ENCODE measurements around the gene WHRN. TPM values are rescaled to one million over a fixed set of nuclear protein-coding genes. Genes with fewer than 3 reads are reported as not detected.
A peak's percentile ranks its signal among the peaks of the same experiment; 100 is the strongest.

Gene WHRN
- total RNA-seq, 1 donor from 2014 or later = 1.1 TPM

- Mint-ChIP-seq H3K27me3 (ENCODE audit: insufficient read depth, low read depth) (peaks cover 4% of the 10 kb centered on the region), H3K4me3 (no peak overlapping the region), H3K9me3 (no peaks in the 10 kb centered on the region), H3K27ac (no peak overlapping the region), H3K36me3 (no peaks in the 10 kb centered on the region), H3K4me1 (peaks cover 5% of the 10 kb centered on the region)
- Histone ChIP-seq H3K27me3 (no peaks in the 10 kb centered on the region), H3K4me1 (no peaks in the 10 kb centered on the region), H3K79me2 (ENCODE audit: low read depth) (no peaks in the 10 kb centered on the region), H3K9me3 (ENCODE audit: low read depth) (no peaks in the 10 kb centered on the region), H3F3A (ENCODE audit: low read depth) (no peaks in the 10 kb centered on the region), H2AFZ (replicated peaks) (no peak overlapping the region), H3K9ac (no peak overlapping the region), H4K20me1 (ENCODE audit: low read depth) (no peaks in the 10 kb centered on the region), H3K27ac (no peak overlapping the region), H3K4me3 (no peak overlapping the region), H3K36me3 (no peaks in the 10 kb centered on the region), H3K4me2 (no peak overlapping the region)
- no peak for TF ChIP-seq EZH2phosphoT487 (IDR thresholded peaks at IDR 0.05)
- TF ChIP-seq CTCF (IDR thresholded peaks at IDR 0.05) = no peak
- no peak for TF ChIP-seq EZH2 (IDR thresholded peaks at IDR 0.05)
- no peak for DNase-seq (ENCODE audit: low spot score)
Observed at GRCh38 chr9:114431770-114432169, 73.5 kb downstream of the WHRN start.

GRCh38 chr9:114431003-114431402 lies 74.3 kb downstream of the WHRN start:
- no peak for DNase-seq (ENCODE audit: low spot score)
- H3K9me3 Mint-ChIP-seq = no peaks in the 10 kb centered on the region

GRCh38 chr9:114430457-114430856 lies 74.8 kb downstream of the WHRN start:
- Mint-ChIP-seq H3K27ac (no peak overlapping the region), H3K4me1 (peaks cover 5% of the 10 kb centered on the region), H3K9me3 (no peaks in the 10 kb centered on the region), H3K36me3 (no peaks in the 10 kb centered on the region), H3K4me3 (no peak overlapping the region), H3K27me3 (ENCODE audit: insufficient read depth, low read depth) (peaks cover 9% of the 10 kb centered on the region)
- Histone ChIP-seq H2AFZ (replicated peaks) (no peak overlapping the region), H3K79me2 (ENCODE audit: low read depth) (no peaks in the 10 kb centered on the region), H3F3A (ENCODE audit: low read depth) (no peaks in the 10 kb centered on the region), H3K9ac (no peak overlapping the region), H3K4me2 (no peak overlapping the region), H3K27me3 (no peaks in the 10 kb centered on the region), H3K4me3 (no peak overlapping the region), H3K27ac (no peak overlapping the region), H3K9me3 (ENCODE audit: low read depth) (no peaks in the 10 kb centered on the region), H4K20me1 (ENCODE audit: low read depth) (no peaks in the 10 kb centered on the region), H3K36me3 (no peaks in the 10 kb centered on the region), H3K4me1 (no peaks in the 10 kb centered on the region)
- DNase-seq (ENCODE audit: low spot score) = no peak
- TF ChIP-seq CTCF (IDR thresholded peaks at IDR 0.05) (no peak), EZH2phosphoT487 (IDR thresholded peaks at IDR 0.05) (no peak), EZH2 (IDR thresholded peaks at IDR 0.05) (no peak)

More at GRCh38 chr9:114431003-114431402, 74.3 kb downstream of the WHRN start:
- no peak overlapping the region for H3K4me2 ChIP-seq
- Mint-ChIP-seq H3K27ac (peak overlapping the region; percentile 8), H3K4me3 (no peak overlapping the region), H3K4me1 (peaks cover 5% of the 10 kb centered on the region), H3K36me3 (no peaks in the 10 kb centered on the region), H3K27me3 (ENCODE audit: insufficient read depth, low read depth) (peaks cover 5% of the 10 kb centered on the region)
- no peak overlapping the region for H2AFZ ChIP-seq (replicated peaks)
- H3F3A ChIP-seq (ENCODE audit: low read depth) = no peaks in the 10 kb centered on the region
- no peaks in the 10 kb centered on the region for H3K4me1 ChIP-seq
- H3K4me3 ChIP-seq = no peak overlapping the region
- H3K27ac ChIP-seq = no peak overlapping the region
- no peaks in the 10 kb centered on the region for H3K36me3 ChIP-seq
- no peak overlapping the region for H3K9ac ChIP-seq
- TF ChIP-seq EZH2phosphoT487 (IDR thresholded peaks at IDR 0.05) (no peak), EZH2 (IDR thresholded peaks at IDR 0.05) (no peak), CTCF (IDR thresholded peaks at IDR 0.05) (no peak)
- no peaks in the 10 kb centered on the region for H3K27me3 ChIP-seq
- H3K79me2 ChIP-seq (ENCODE audit: low read depth) = no peaks in the 10 kb centered on the region
- H4K20me1 ChIP-seq (ENCODE audit: low read depth) = no peaks in the 10 kb centered on the region
- H3K9me3 ChIP-seq (ENCODE audit: low read depth) = no peaks in the 10 kb centered on the region
